HT1080 (cell line): ENCODE measurements around the gene GALT. TPM values are rescaled to one million over a fixed set of nuclear protein-coding genes. Genes with fewer than 3 reads are reported as not detected.

Experiments used
- DNase-seq: peaks from one replicate; pipeline ENCODE4 v3.0.0-alpha.2; 2015; ENCODE audit warnings: low read depth
- total RNA-seq: library from RNA; depleted of rRNA; stranded (reverse); fragments of >200 nt; shearing (Covaris generic); gene quantifications from 2 replicates; pipeline ENCODE4 v1.2.3, GENCODE V29; 2014

The GALT gene
- total RNA-seq, 1 experiment from 2014 or later, result 15.0 TPM

DNA sequence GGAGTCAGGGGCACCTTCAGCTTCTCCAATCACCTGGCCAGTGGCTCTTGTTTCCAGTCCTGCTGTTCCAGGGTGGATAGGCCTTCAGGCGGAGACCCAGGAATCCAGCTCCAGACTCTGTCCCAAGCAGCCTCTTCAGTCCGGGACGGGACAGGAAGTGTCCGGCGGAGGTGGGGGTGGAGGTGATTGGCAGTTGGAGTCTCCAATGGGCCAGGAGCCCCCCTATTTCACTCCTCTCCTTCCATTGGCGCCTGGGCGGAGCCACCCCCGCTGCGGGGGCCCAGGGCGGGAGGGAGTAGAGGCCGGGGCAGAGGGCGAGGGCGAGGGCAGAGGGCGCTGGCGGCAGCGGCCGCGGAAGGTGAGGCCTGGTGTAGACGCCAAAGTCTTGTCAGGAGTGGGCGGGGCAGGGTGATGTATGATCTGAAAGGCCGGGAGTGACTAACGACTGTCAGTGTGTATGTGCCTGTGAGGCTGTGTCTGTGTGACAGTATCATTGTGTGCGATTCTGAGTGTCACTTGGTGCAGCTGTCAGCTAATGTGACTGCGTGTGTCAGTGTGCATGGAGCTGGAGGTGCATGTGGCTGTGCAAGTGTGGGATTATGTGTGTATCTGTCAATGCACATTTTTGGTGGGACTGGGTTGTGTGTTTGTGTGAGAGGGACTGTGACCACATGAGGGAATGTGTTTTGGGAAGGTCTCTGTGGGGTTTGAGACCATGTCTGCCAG lies 5.6 kb downstream of the GALT start, which contains the start of gene IL11RA:
TSS of gene IL11RA (plus strand) at position 310 of the 726 bp plus-strand sequence. CDS start 3,033 bp downstream, outside the sequence.
- peak; percentile 82 for DNase-seq

DNA sequence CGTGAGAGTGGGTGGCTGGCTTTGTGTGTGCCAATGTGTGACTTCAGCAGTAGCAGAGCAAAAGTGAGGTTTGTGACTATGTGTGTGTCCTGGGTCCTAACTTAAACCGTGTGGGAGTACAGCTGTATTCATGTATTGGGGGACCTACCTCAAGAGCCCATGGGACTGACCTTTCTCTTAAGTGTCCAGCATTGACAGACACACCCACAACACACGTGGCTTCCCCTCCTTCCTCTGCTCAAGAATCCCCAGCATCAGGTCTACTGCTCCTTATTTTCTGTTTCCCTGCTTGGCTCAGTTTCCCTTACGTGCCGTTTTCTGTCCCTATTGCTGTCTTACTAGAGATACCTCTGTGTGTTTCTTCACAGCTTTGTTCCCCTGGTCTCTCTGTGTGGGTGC lies 6.1 kb downstream of the GALT start:
- DNase-seq, result no peak

DNA sequence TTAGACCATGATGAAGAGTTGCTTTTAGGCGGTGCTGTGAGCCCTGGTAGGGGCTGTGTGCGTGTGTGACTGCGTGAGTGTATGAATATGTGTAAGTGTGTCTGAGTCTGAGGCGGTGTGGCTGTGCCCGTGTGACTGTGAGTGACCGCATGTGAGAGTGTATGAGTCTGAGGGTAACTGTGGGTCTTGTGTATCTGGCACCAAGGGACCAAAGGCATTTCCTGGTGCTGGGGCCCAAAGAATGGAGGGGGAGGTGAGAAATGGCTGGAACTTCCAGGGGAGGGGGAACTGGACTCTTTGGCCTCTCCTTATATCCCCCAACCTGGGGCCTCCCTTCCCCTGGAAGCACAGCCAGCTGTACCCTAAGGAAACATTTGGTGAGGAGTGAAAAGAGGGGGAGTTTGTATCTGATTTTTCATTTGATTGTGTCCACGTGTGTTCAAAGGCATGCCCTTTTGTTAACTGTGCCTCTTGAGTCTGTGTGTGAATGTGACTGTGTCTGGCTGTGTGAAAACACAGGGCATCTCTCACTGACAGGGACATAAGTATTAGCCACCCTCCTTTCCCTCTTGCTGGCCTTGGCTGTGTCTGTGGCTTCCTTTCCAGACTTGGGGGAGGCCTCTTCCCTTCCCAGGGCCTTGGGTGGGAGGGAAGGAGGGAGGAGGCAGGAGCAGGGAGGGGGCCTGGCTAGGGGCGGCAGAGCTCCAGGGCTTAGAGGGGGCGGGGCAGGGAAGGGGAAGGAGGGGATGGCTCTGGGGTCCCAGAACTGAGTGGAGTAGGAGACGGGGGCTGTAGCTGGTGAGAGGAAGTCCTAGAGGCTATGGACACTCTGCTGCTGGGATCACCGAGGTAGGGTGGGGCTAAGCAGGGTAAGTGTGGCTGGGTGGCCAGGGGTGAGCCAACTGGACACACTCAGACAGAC lies 6.9 kb downstream of the GALT start:
- DNase-seq, result no peak

DNA sequence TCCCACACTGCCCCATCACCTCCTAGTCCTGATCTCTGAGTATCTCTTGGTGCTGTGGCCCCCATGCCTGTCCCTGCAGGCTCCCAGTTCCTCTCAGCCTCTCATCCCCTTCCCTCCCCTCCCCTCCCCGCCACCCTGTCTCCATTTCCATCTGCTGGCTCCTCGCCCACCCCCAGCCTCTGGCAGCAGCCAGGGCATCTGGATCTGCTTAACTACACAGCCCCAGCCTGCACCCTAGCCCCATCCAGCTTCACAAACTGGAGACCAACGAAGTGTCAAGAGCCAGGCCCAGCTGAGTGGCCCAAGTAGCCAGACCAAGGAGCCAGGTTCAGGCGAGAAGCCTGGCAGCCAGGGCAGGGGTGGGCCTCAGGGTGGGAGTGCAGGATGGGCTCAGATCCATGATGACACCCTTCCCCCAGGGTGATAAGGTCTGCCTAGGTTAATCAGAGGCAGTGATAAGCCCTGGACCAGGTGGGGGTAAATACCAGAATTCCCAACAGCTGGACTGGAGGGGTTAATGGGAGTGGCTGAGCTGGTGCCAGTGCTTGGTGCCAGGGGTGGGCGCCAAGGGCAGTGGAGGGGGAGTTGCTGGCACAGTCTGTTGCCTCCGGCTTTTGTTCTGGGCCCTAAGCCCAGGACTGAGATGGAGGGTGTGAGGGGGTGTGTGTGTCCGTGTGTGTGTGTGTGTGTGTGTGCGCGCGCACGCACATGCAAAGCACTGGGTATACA lies 8.0 kb downstream of the GALT start:
- no peak for DNase-seq

DNA sequence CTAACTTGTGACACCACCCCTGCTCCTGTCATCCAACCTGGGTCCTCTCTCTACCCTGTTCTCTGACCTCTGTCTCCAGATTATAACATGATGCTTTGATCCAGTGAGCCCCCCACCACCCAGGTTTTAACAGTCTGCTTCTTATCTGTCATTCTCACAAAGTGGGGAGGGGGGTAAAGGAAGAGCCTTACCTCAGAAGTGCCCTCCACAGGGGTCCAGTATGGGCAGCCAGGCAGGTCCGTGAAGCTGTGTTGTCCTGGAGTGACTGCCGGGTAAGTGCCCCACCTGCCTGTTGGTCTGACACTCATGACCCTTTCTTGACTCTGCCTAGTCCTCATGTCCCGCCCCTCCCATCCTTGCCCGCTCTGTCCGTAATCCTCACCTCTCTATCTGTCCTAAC lies 8.9 kb downstream of the GALT start:
- DNase-seq, result no peak

DNA sequence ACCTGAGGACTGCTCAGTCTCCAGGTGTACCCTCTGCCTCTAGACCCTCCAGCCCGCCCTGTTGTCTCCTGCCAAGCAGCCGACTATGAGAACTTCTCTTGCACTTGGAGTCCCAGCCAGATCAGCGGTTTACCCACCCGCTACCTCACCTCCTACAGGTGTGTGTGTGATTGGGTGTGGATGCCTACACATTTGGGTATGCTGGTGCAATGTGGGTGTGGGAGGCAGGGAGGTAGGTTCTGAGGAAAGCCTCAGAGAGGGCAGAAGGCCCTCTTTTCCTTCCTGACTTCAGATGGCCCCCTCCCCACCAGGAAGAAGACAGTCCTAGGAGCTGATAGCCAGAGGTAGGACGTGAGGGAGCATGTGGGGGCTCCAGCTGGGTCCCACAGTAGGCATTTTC lies 10.5 kb downstream of the GALT start:
- DNase-seq, result no peak

DNA sequence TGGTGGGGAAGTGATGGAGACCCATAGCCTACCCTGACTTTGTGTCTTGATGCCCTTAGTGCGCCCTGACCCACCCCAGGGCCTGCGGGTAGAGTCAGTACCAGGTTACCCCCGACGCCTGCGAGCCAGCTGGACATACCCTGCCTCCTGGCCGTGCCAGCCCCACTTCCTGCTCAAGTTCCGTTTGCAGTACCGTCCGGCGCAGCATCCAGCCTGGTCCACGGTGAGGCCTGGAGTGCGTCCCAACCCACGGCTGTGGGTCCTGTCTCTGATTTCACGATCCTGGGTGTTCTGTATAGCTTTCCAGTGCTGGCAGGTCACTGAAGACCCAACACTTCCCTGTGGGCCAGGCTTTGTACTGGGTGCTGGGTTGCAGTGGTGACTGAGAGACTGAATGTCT lies 12.0 kb downstream of the GALT start:
- no peak for DNase-seq

DNA sequence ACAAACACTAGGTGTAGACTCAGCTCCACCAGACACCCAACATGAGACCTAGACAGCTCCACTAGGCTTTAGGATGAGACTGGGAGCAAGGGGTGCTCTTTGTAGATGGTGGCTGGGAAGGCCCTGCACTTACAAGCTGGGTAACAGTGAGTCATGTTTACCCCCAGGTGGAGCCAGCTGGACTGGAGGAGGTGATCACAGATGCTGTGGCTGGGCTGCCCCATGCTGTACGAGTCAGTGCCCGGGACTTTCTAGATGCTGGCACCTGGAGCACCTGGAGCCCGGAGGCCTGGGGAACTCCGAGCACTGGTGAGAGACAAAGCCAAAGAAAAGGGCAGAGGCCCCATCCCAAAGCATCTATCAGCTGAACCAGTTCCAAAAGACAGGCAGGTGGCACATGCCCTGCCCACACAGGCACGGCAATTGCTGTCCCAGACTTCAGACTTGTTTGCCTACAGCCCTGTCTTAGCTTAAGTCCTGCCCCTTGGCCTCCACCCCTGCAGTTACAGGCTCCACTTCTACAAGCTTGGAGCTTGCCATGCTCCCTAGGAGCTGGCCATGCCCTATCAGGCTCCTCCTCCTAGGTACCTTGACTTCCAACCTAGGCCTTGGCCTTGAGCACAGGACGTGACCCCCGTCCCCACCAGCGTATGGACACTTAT lies 13.2 kb downstream of the GALT start:
- peak; percentile 25 for DNase-seq

DNA sequence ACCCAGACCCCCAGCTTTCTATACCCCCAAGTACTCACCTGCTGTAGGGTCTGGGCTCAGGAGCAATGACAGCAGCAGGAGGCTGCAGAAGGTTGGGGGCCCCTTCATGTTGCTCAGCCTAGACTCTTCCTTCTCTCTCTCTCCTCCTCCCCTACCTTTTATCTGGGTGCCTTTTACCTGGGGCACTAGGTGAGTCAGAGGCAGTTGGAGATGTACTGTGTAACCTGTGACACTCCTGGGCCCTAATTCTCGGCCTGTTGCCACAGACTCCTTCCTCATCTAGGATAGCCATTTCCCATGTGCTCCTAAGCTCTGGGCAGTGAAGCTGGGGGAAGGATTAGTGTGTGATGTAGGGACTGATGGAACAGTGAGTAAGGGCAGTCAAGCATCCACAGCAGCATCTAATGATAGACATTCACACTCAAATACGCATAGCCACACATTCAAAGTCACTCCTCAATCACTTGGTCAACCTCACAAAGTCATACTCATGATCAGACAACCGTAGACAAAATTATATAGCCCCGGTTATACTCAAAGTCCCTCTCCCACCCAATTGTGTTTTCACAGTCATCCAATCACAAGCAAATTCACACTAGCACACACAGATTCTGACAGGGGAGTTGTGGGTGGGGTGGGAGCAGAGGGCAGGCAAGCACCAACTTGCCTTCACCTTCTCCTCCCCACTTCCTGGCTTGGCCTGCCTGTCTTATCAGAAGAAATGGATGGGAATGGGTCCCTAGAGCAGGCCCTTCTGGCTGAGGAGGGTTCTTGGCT lies 16.2 kb downstream of the GALT start, which contains the start of gene CCL27:
TSS of gene CCL27 (minus strand) at position 132 of the 777 bp plus-strand sequence. CDS start at position 108, 24 bp downstream.
- no peak for DNase-seq

DNA sequence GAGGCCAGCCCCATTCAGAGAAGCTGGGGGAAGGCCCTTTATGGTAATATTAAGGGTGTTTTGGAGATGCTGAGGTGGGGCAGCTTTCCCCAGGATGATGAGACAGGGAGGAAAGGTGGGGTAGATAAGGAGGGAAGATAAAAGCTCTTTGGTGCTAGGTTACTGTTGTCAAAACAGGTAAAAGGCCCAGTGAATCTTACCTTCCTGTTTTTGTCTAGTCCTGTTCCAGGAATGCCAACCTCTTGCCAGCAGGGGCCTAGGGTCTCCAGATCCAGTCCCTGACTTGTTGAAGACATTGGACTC lies 16.8 kb downstream of the GALT start:
- no peak for DNase-seq

DNA sequence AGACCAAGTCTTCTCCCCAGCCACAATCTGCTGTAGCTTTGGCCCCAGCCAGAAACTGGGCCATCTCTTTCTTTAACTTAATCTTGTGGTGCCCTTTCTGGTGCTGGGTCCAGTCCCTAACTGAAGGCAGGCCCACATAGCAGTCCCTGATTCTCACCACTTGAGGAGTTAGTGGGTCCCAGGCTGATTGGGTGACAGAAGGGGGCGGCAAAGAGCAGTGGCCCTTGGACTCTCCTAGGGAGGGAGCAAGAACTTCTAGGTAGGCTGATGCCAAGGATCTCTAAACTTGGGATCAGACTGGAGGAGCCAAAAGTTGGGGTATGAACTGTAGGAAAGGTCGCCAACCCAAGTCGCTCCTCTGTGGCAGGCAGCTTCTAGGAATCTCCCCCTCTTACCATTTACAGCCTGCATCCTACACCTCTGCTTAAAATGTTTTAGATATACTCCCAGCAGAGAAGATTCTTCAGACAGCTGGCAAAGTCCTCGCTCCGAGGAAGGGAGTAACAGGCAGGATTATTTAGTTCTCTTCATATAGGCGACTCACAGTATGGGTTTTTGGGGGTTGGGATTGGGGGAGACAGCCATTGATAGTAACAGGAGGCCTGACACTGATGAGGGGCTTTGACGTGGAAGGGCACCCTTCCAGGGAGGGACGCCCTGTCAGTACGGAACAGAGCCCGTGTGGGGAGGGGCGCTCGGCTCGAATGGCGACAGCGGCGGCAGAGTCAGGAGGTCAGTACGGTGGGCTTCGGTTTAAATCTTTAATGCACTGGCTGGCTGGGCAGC lies 18.0 kb downstream of the GALT start:
- DNase-seq, result peak; percentile 50

DNA sequence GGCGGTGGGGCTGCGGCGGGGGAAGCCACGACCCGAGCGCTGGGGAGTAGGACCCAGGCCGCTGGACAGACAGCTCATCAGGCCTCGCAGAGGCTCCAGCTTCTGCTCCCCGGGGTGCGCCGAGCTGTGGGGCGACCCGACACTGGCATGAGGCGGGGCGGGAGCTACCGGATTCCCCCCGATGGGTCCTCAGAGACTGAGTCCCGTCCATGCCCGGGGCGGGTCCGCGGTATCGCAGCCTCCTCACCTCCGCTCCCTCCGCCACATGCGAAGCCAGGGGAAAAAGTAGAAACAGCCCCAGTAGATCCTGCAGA lies 18.5 kb downstream of the GALT start:
- DNase-seq, result no peak

DNA sequence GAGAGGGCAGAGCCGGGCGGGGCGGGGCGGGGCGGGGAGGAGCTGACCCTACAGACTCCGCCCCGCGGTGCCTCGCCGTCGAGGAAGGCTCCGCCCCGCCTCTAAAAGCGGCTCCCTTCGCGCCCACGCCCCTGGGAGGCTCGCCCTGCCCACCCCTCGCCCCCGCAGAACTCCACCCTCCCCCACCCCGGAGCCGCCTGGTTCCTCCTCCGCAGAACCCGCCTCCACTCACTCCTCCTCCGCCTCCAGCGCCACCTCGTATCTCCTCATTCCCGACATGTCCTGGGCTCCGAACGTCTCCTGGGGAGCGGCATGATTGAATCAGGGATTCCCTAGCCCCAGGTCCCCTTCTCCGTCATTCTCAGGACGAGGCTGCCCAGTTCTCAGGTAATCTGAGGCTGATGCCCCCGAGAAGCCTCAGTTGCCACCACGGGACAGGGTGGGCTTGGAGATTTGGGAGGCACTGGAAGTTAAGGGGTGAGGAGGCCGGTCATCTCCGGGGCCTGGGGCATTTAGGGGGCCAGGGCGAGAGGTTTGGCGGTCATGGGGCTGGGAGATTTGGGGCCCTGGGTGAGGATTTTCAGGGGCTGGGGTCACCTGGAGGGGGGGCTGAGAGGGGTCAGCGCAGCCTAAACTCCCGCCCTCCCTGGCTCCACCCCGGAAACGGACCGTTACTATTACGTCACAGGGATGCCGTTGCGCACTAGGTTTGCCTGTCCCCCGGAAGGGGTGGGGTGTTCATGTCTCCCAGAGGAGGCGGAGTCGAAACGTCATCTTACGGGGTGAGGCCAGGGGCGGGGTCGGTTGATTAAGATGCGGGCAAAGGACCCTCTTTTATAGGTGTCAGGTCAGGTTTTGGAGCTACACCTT lies 19.1 kb downstream of the GALT start:
- DNase-seq, result peak; percentile 76

DNA sequence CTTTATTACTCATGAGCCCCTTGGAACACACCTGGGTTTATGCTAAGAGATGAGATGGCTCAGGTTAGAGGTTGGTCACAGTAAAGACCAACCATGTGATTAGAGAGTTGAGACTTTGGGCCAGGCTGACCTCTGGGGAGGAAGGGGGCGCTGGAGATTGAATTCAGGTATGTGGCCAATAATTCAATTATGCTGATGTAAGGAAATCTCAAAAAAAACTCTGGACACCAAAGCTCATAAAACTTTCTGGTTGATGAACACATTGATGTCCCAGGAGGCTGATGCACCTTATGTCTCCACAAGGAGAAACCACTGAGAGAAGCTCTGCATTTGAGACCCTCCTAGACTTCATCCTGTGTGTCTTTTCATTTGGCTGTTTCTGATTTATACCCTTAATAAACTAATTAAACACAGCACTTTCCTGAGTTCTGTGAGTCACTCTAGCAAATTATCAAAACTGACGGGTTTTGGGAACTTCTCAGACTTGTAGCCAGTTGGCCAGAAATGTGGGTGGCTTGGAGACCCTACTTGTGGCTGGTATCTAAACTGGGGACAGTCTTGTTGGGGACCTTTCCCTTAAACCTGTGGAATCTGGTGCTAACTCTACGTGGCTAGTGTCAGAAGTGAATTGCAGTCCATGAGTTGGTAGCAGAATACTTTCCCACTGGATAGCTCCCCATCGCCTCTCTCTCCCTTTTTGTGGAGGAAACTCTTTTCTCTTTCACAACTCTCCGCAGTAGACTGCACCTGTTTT lies 23.5 kb downstream of the GALT start:
- DNase-seq, result no peak

DNA sequence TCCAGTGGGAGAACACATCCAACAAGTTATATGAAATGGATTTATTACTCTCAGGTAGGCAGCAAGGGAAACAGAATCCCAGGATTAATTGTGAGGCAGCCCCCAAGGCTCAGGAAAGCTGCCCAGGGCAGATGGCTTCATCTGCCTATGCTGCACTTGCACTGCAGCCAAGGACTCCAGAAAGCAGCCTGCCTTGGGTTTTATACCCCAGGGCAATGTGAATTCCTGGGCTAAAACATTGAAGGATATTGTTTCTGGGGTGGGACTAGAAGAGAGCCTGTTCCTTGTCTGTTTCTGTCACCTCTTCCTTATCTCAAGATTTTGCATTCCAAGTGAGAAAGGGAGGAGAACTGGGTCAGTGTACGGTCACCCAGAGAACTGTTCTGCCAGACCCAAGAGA lies 24.8 kb downstream of the GALT start:
- DNase-seq, result no peak

DNA sequence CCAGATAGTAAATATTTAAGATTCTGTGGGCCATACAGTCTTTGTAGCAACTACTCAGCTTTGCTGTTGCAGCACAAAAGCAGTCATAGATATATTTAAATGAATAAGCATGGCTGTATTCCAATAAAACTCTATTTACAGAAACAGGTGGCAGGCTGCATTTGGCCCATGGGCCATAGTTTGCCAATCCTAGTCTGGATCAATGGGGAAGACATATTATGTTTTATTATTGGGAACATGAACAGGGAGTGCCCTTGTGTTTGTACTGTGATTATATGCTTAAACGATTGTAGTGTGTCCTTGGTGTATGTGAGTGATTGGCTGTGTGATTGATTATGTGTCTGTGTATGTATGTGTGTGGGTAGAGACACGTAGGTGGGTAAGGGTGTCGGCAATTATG lies 28.0 kb downstream of the GALT start:
- no peak for DNase-seq

DNA sequence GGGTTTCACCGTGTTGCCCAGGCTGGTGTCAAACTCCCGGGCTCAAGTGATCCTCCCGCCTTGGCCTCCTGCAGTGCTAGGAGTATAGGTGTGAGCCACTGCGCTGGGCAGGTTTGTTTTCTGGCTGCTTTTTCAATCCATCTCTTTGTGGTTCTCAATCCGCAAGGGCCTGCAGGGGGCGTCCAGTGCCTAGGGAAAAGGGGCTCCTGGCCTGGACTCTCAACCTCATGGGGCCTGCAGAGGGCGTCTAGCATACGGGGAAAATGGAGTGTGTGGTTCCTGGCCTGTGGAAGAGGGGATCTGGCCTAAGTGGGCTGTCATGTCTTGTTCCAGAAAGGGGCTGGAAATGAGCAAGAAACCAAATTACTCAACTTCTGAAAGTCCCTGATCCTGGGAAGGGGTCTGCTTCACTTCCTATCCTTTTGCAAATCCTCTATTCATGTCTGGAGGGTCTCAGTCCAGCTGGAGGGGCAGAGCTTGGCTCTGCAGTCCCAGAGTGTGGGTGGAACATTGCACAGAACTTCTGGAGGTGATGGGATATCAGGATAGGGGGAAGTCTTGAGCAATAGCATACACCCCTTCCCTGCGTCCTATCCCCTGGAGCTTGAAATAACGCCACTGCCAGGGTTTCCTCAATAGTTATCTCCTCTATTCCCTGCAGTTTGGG lies 28.7 kb downstream of the GALT start:
- peak; percentile 61 for DNase-seq

DNA sequence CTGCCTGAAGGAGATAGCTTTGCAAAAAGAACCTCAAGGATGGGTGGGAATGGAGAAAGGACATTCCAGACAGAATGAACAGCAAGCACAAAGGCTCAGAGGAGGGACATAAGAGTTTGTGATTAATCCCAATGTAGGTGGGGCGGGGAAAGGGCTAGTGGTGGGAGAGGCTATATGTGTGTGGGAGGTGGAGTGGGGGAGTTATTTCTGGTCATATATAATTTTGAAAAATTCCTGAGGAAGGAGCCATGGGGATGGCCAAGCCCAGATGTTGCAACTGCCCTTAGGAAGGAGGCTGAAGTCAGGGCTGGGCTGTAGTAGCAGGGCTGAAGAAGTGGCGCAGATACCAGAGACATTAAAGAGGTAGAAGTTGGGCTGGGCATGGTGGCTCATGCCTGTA lies 29.4 kb downstream of the GALT start:
- no peak for DNase-seq
